HEK293 (cell line): ENCODE measurements around the gene FRAT2.

ENCODE experiments used
- ATF2 ChIP-seq: fragments of 450-650 bp; formaldehyde crosslinking; IDR thresholded peaks from 2 replicates; pipeline ENCODE4 v1.5.1; 2016; ENCODE audit warnings: missing biosample characterization, missing genetic modification characterization, low read depth
- EGR2 ChIP-seq: fragments of 450-650 bp; formaldehyde crosslinking; IDR thresholded peaks from 2 replicates; pipeline ENCODE4 v1.5.1; 2016; ENCODE audit warnings: low read depth, missing biosample characterization, missing genetic modification characterization
- GLIS1 ChIP-seq: fragments of 450-650 bp; formaldehyde crosslinking; IDR thresholded peaks from 2 replicates; pipeline ENCODE4 v1.5.1; 2016; ENCODE audit warnings: missing biosample characterization, missing genetic modification characterization
- IKZF3 ChIP-seq: fragments of 450-650 bp; IDR thresholded peaks from 2 replicates; pipeline ENCODE4 v1.5.0; 2018; ENCODE audit warnings: missing biosample characterization, mild to moderate bottlenecking, missing genetic modification characterization, moderate library complexity
- INSM2 ChIP-seq: fragments of 450-650 bp; formaldehyde crosslinking; IDR thresholded peaks from 2 replicates; pipeline ENCODE4 v1.5.1; 2016; ENCODE audit warnings: missing biosample characterization, missing genetic modification characterization
- KLF7 ChIP-seq: fragments of 450-650 bp; formaldehyde crosslinking; IDR thresholded peaks from 2 replicates; pipeline ENCODE4 v1.5.1; 2016; ENCODE audit warnings: missing biosample characterization, missing genetic modification characterization, borderline replicate concordance
- REPIN1 ChIP-seq: fragments of 450-650 bp; formaldehyde crosslinking; IDR thresholded peaks from 2 replicates; pipeline ENCODE4 v1.5.1; 2017; ENCODE audit warnings: missing biosample characterization, missing genetic modification characterization, low read depth
- ZBTB44 ChIP-seq: fragments of 450-650 bp; IDR thresholded peaks from 2 replicates; pipeline ENCODE4 v1.5.1; 2018; ENCODE audit warnings: missing biosample characterization, mild to moderate bottlenecking, missing genetic modification characterization
- ZEB2 ChIP-seq: fragments of 450-650 bp; formaldehyde crosslinking; IDR thresholded peaks from 2 replicates; pipeline ENCODE4 v1.5.1; 2016; ENCODE audit warnings: missing biosample characterization, missing genetic modification characterization
- ZNF114 ChIP-seq: fragments of 450-650 bp; formaldehyde crosslinking; IDR thresholded peaks from 2 replicates; pipeline ENCODE4 v1.5.0; 2017; ENCODE audit warnings: missing biosample characterization, missing genetic modification characterization
- ZNF169 ChIP-seq: fragments of 450-650 bp; formaldehyde crosslinking; IDR thresholded peaks from 2 replicates; pipeline ENCODE4 v1.5.1; 2016; ENCODE audit warnings: missing biosample characterization, missing genetic modification characterization
- ZNF175 ChIP-seq: fragments of 450-650 bp; formaldehyde crosslinking; IDR thresholded peaks from 2 replicates; pipeline ENCODE4 v1.5.1; 2016; ENCODE audit warnings: missing biosample characterization, missing genetic modification characterization
- ZNF24 ChIP-seq: fragments of 450-650 bp; formaldehyde crosslinking; IDR thresholded peaks from 2 replicates; pipeline ENCODE4 v1.5.1; 2016; ENCODE audit warnings: missing biosample characterization, missing genetic modification characterization
- ZNF324 ChIP-seq: fragments of 450-650 bp; formaldehyde crosslinking; IDR thresholded peaks from 2 replicates; pipeline ENCODE4 v1.5.1; 2016; ENCODE audit warnings: missing biosample characterization, missing genetic modification characterization
- ZNF398 ChIP-seq: fragments of 450-650 bp; formaldehyde crosslinking; IDR thresholded peaks from 2 replicates; pipeline ENCODE4 v1.5.1; 2017; ENCODE audit warnings: missing biosample characterization, missing genetic modification characterization
- ZNF416 ChIP-seq: fragments of 450-650 bp; formaldehyde crosslinking; IDR thresholded peaks from 2 replicates; pipeline ENCODE4 v1.5.1; 2016; ENCODE audit warnings: missing biosample characterization, missing genetic modification characterization
- ZNF513 ChIP-seq: fragments of 450-650 bp; IDR thresholded peaks from 2 replicates; pipeline ENCODE4 v1.5.1; 2018; ENCODE audit warnings: missing biosample characterization, missing genetic modification characterization
- ZNF530 ChIP-seq: fragments of 450-650 bp; formaldehyde crosslinking; IDR thresholded peaks from 2 replicates; pipeline ENCODE4 v1.5.1; 2016; ENCODE audit warnings: low read depth, missing biosample characterization, missing genetic modification characterization
- ZNF549 ChIP-seq: fragments of 450-650 bp; IDR thresholded peaks from 2 replicates; pipeline ENCODE4 v1.5.1; 2018; ENCODE audit warnings: missing biosample characterization, missing genetic modification characterization, mild to moderate bottlenecking, inconsistent platforms, moderate library complexity
- ZNF621 ChIP-seq: fragments of 450-650 bp; formaldehyde crosslinking; IDR thresholded peaks from 2 replicates; pipeline ENCODE4 v1.5.1; 2017; ENCODE audit warnings: missing biosample characterization, missing genetic modification characterization
- ZNF707 ChIP-seq: fragments of 450-650 bp; formaldehyde crosslinking; IDR thresholded peaks from 2 replicates; pipeline ENCODE4 v1.5.1; 2016; ENCODE audit warnings: missing biosample characterization, missing genetic modification characterization
- ZNF76 ChIP-seq: fragments of 450-650 bp; formaldehyde crosslinking; IDR thresholded peaks from 2 replicates; pipeline ENCODE4; 2016; ENCODE audit warnings: low read depth, missing biosample characterization, missing genetic modification characterization, borderline replicate concordance
- ZNF785 ChIP-seq: fragments of 450-650 bp; formaldehyde crosslinking; IDR thresholded peaks from 2 replicates; pipeline ENCODE4 v1.5.1; 2016; ENCODE audit warnings: missing biosample characterization, missing genetic modification characterization
- ZNF791 ChIP-seq: fragments of 450-650 bp; formaldehyde crosslinking; IDR thresholded peaks from 2 replicates; pipeline ENCODE4 v1.5.1; 2016; ENCODE audit warnings: missing biosample characterization, missing genetic modification characterization
- ZSCAN18 ChIP-seq: fragments of 450-650 bp; formaldehyde crosslinking; IDR thresholded peaks from 2 replicates; pipeline ENCODE4 v1.5.1; 2016; ENCODE audit warnings: missing biosample characterization, missing genetic modification characterization
- ZSCAN4 ChIP-seq: fragments of 450-650 bp; formaldehyde crosslinking; IDR thresholded peaks from 2 replicates; pipeline ENCODE4 v1.5.1; 2017; ENCODE audit warnings: missing biosample characterization, missing genetic modification characterization
- ZSCAN5A ChIP-seq: fragments of 450-650 bp; formaldehyde crosslinking; IDR thresholded peaks from 2 replicates; pipeline ENCODE4 v1.5.1; 2016; ENCODE audit warnings: missing biosample characterization, missing genetic modification characterization

FRAT2 gene

GRCh38 chr10:97292097-97292861 is 42.2 kb downstream of the FRAT2 start, which contains the start of gene ARHGAP19 (continued):
- 0 out of 2 replicates have a peak, but pooled peaks have one; percentile 69 for TF ChIP-seq ZNF785 (tag by site-specific recombination)
- TF ChIP-seq EGR2 (tag by site-specific recombination) = peak; percentile 94
- TF ChIP-seq ZNF549 (tag by site-specific recombination) = no peak
- TF ChIP-seq ZBTB44 (tag by site-specific recombination) = peak; percentile 59; the same call in 1 of the 2 replicates
- peak; percentile 46; the same call in 1 of the 2 replicates for TF ChIP-seq IKZF3 (tag by site-specific recombination)
- no peak for TF ChIP-seq ZNF114 (tag by site-specific recombination)
- TF ChIP-seq ZNF24 (tag by site-specific recombination) = peak; percentile 85; the same call in 1 of the 2 replicates
- no peak for TF ChIP-seq ZNF513
- no peak for TF ChIP-seq ZNF791
- no peak for TF ChIP-seq ZNF707 (tag by site-specific recombination)
- peak; percentile 86 for TF ChIP-seq ZNF76 (tag by site-specific recombination)
- no peak for TF ChIP-seq ZSCAN18 (tag by site-specific recombination)
- no peak for TF ChIP-seq ZNF530 (tag by site-specific recombination)
- TF ChIP-seq KLF7 (tag by site-specific recombination) = 0 out of 2 replicates have a peak, but pooled peaks have one; percentile 66
- no peak for TF ChIP-seq ZNF416 (tag by site-specific recombination)
- TF ChIP-seq ZNF398 = peak; percentile 81
- TF ChIP-seq ZNF175 (tag by site-specific recombination) = no peak
- peak; percentile 97 for TF ChIP-seq ZNF324
- TF ChIP-seq ZSCAN4 (tag by site-specific recombination) = no peak; the same call in 1 of the 2 replicates
- peak; percentile 92; the same call in 1 of the 2 replicates for TF ChIP-seq ZSCAN5A (tag by site-specific recombination)
- TF ChIP-seq ZEB2 (tag by site-specific recombination) = peak; percentile 98
- peak; percentile 83; the same call in 1 of the 2 replicates for TF ChIP-seq INSM2 (tag by site-specific recombination)
- 0 out of 2 replicates have a peak, but pooled peaks have one; percentile 47 for TF ChIP-seq REPIN1
- TF ChIP-seq ZNF621 (tag by site-specific recombination) = no peak
- peak; percentile 26; the same call in 1 of the 2 replicates for TF ChIP-seq ATF2 (tag by site-specific recombination)
- TF ChIP-seq GLIS1 (tag by site-specific recombination) = peak; percentile 97
- TF ChIP-seq ZNF169 (tag by site-specific recombination) = no peak
